HepG2 (cell line): ENCODE measurements around the gene ACTR1B. TPM values are rescaled to one million over a fixed set of nuclear protein-coding genes. Genes with fewer than 3 reads are reported as not detected.

Source experiments
- CEBPG ChIP-seq: IDR thresholded peaks from 2 replicates; pipeline ENCODE4 v1.6.1; 2016
- DPF2 ChIP-seq: sonication (generic); formaldehyde crosslinking; IDR thresholded peaks from 2 replicates; pipeline ENCODE4 v1.4.0; 2020; ENCODE audit warnings: mild to moderate bottlenecking, low read depth, missing genetic modification reagents, borderline replicate concordance
- EED ChIP-seq: sonication (generic); formaldehyde crosslinking; IDR thresholded peaks from 2 replicates; pipeline ENCODE4 v1.5.0; 2020; ENCODE audit warnings: mild to moderate bottlenecking, missing genetic modification reagents
- FOXA3 ChIP-seq: IDR thresholded peaks from 2 replicates; pipeline ENCODE4 v1.6.1; 2016; ENCODE audit warnings: missing genetic modification reagents, missing compliant biosample characterization
- GRHL1 ChIP-seq: sonication (generic); formaldehyde crosslinking; conservative IDR thresholded peaks from 2 replicates; pipeline ENCODE4 v1.8.0; 2022; ENCODE audit warnings: missing genetic modification reagents
- HOXA5 ChIP-seq: sonication (generic); formaldehyde crosslinking; IDR thresholded peaks from 2 replicates; pipeline ENCODE4 v1.4.0; 2020; ENCODE audit warnings: missing genetic modification reagents
- HOXA9 ChIP-seq: sonication (generic); formaldehyde crosslinking; IDR thresholded peaks from 2 replicates; pipeline ENCODE4 v1.8.1; 2022; ENCODE audit warnings: missing genetic modification reagents, mild to moderate bottlenecking, moderate library complexity, borderline replicate concordance
- KDM5A ChIP-seq: fragments of 200-600 bp; sonication (generic); IDR thresholded peaks from 2 replicates; pipeline ENCODE4 v1.7.0; 2018; ENCODE audit warnings: antibody characterized with exemption, mild to moderate bottlenecking, low read length, borderline replicate concordance
- NCOA1 ChIP-seq: sonication (generic); formaldehyde crosslinking; IDR thresholded peaks from 2 replicates; pipeline ENCODE4 v1.9.0; 2021; ENCODE audit warnings: missing genetic modification reagents
- NKX3-1 ChIP-seq: sonication (generic); formaldehyde crosslinking; IDR thresholded peaks from 2 replicates; pipeline ENCODE4 v1.5.0; 2020; ENCODE audit warnings: missing genetic modification reagents
- NR2F1 ChIP-seq, 2 experiments: fragments of 450-650 bp in 1 of 2; formaldehyde crosslinking in 1 of 2; IDR thresholded peaks; 2 replicates each; pipeline versions ENCODE4 v1.5.0 to v1.6.1; 2016 to 2020; ENCODE audit warnings: mild to moderate bottlenecking in 1 of 2, missing compliant biosample characterization in 1 of 2, missing genetic modification reagents in 1 of 2, moderate library complexity in 1 of 2
- PCBP1 ChIP-seq: fragments of 200-400 bp; formaldehyde crosslinking; IDR thresholded peaks from 2 replicates; pipeline ENCODE4 v1.6.1; 2017; ENCODE audit warnings: mild to moderate bottlenecking, low read depth, low read length, borderline replicate concordance
- PPARG ChIP-seq: conservative IDR thresholded peaks from 2 replicates; pipeline ENCODE4 v1.6.1; 2016; ENCODE audit warnings: missing biosample characterization, missing genetic modification reagents
- RAD21 ChIP-seq: fragments of 450-650 bp; formaldehyde crosslinking; IDR thresholded peaks from 2 replicates; pipeline ENCODE4 v1.5.0; 2020; ENCODE audit warnings: mild to moderate bottlenecking
- SOX5 ChIP-seq: IDR thresholded peaks from 2 replicates; pipeline ENCODE4 v1.6.1; 2016; ENCODE audit warnings: borderline replicate concordance
- SP1 ChIP-seq, 2 experiments: fragments of 450-650 bp in 1 of 2; sonication (generic) in 1 of 2; formaldehyde crosslinking in 1 of 2; IDR thresholded peaks; 2 replicates each; pipeline versions ENCODE4 v1.4.0 to v1.6.1; 2016 to 2020; ENCODE audit warnings: missing genetic modification reagents in 1 of 2
- SSRP1 ChIP-seq: IDR thresholded peaks from 2 replicates; pipeline ENCODE4 v1.6.1; 2016; ENCODE audit warnings: control low read depth
- ZFY ChIP-seq: sonication (generic); formaldehyde crosslinking; IDR thresholded peaks from 2 replicates; pipeline ENCODE4 v1.4.0; 2020; ENCODE audit warnings: missing genetic modification reagents
- ZHX1 ChIP-seq: sonication (generic); formaldehyde crosslinking; IDR thresholded peaks from 2 replicates; pipeline ENCODE4 v1.8.1; 2022; ENCODE audit warnings: low read depth, mild to moderate bottlenecking, missing genetic modification reagents
- ZNF232 ChIP-seq: sonication (generic); formaldehyde crosslinking; IDR thresholded peaks from 2 replicates; pipeline ENCODE4 v1.4.0; 2020; ENCODE audit warnings: missing genetic modification reagents, borderline replicate concordance
- polyA plus RNA-seq, 8 experiments: library from polyadenylated mRNA; depleted of rRNA in 3 of 8; stranded (reverse) in 7 of 8; unstranded in 1 of 8; fragments of >200 nt; fragmentation: Illumina TruSeq in 4 of 8; extraction: Trizol in 4 of 8; gene quantifications; 2 replicates each; pipeline versions ENCODE4 v1.2.1 to v1.2.3, GENCODE V29; 2011 to 2016; ENCODE audit warnings: low read depth in 4 of 8, missing spikeins in 1 of 8, mixed read lengths in 1 of 8; ENCODE audit not compliant: insufficient read depth in 1 of 8
- total RNA-seq, 5 experiments: library from RNA; depleted of rRNA; stranded (reverse); fragments of >200 nt; fragmentation: Illumina TruSeq; extraction: Trizol; gene quantifications; 2 replicates each; pipeline ENCODE4 v1.2.3, GENCODE V29; 2016; ENCODE audit warnings: low read depth in 1 of 5
- TF ChIP-seq, protein P1 (sequence below): sonication (generic); formaldehyde crosslinking; IDR thresholded peaks from 2 replicates; pipeline ENCODE4 v1.4.0; 2020; ENCODE audit warnings: missing genetic modification reagents, low read depth, mild to moderate bottlenecking, borderline replicate concordance
- TF ChIP-seq, protein P2 (sequence below): sonication (generic); formaldehyde crosslinking; IDR thresholded peaks from 2 replicates; pipeline ENCODE4 v1.4.0; 2020; ENCODE audit warnings: missing genetic modification reagents
- TF ChIP-seq, protein P3 (sequence below): sonication (generic); formaldehyde crosslinking; IDR thresholded peaks from 2 replicates; pipeline ENCODE4 v1.9.0; 2021; ENCODE audit warnings: missing genetic modification reagents, mild to moderate bottlenecking, borderline replicate concordance

ACTR1B gene
- total and polyA plus RNA-seq, 2 of the 13 experiments (the other 11 are each of a cell fraction or from before 2014, with no cell fraction given), result 61.7 to 76.7 TPM

GRCh38 chr2:97645112-97645694, 18.6 kb downstream of the ACTR1B start (continued):
- TF ChIP-seq KDM5A (no peak), ZHX1 (CRISPR knock-in tag) (no peak), CEBPG (no peak), FOXA3 (CRISPR knock-in tag) (no peak), SP1 (IDR thresholded peaks at IDR 0.05) (no peak), SP1 (CRISPR knock-in tag; IDR thresholded peaks at IDR 0.05) (no peak), NR2F1 (CRISPR knock-in tag; IDR thresholded peaks at IDR 0.05) (no peak), PCBP1 (no peak), NCOA1 (CRISPR knock-in tag) (no peak), SSRP1 (CRISPR knock-in tag) (no peak), HOXA5 (CRISPR knock-in tag) (no peak), EED (CRISPR knock-in tag) (no peak), GRHL1 (CRISPR knock-in tag) (no peak), SOX5 (no peak), NKX3-1 (no peak), PPARG (no peak), DPF2 (CRISPR knock-in tag) (no peak), HOXA9 (CRISPR knock-in tag) (no peak), ZFY (CRISPR knock-in tag) (no peak), RAD21 (CRISPR knock-in tag) (no peak), ZNF232 (CRISPR knock-in tag) (no peak)
- TF ChIP-seq, protein P1, sequence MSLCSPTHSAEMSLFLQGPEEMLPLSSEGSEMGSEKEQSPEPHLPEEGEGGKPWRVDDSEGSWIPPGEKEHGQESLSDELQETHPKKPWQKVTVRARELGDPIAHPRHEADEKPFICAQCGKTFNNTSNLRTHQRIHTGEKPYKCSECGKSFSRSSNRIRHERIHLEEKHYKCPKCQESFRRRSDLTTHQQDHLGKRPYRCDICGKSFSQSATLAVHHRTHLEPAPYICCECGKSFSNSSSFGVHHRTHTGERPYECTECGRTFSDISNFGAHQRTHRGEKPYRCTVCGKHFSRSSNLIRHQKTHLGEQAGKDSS (CRISPR knock-in tag), result 0 out of 2 replicates have a peak, but pooled peaks have one; percentile 18
- TF ChIP-seq, protein P2, sequence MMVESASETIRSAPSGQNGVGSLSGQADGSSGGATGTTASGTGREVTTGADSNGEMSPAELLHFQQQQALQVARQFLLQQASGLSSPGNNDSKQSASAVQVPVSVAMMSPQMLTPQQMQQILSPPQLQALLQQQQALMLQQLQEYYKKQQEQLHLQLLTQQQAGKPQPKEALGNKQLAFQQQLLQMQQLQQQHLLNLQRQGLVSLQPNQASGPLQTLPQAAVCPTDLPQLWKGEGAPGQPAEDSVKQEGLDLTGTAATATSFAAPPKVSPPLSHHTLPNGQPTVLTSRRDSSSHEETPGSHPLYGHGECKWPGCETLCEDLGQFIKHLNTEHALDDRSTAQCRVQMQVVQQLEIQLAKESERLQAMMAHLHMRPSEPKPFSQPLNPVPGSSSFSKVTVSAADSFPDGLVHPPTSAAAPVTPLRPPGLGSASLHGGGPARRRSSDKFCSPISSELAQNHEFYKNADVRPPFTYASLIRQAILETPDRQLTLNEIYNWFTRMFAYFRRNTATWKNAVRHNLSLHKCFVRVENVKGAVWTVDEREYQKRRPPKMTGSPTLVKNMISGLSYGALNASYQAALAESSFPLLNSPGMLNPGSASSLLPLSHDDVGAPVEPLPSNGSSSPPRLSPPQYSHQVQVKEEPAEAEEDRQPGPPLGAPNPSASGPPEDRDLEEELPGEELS (CRISPR knock-in tag), result no peak
- TF ChIP-seq, protein P3, sequence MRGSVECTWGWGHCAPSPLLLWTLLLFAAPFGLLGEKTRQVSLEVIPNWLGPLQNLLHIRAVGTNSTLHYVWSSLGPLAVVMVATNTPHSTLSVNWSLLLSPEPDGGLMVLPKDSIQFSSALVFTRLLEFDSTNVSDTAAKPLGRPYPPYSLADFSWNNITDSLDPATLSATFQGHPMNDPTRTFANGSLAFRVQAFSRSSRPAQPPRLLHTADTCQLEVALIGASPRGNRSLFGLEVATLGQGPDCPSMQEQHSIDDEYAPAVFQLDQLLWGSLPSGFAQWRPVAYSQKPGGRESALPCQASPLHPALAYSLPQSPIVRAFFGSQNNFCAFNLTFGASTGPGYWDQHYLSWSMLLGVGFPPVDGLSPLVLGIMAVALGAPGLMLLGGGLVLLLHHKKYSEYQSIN (CRISPR knock-in tag), result no peak
